Natural killer cell (primary cell): ENCODE results near the gene STAT5B. TPM values are rescaled to one million over a fixed set of nuclear protein-coding genes. Genes with fewer than 3 reads are reported as not detected.

Experiments used
- ATAC-seq, 3 donors: fragments of 150-1000 bp in 2 of 3; fragments of 200-7000 bp in 1 of 3; cut with Tn5 transposase; 1 replicate in 1 of 3; 2 replicates in 2 of 3; pipeline ENCODE4 v1.10.0; 2021; ENCODE audit warnings: mild to moderate bottlenecking in 2 of 3, moderate library complexity in 2 of 3
- DNase-seq, 2 donors: peaks; one replicate each; pipeline versions ENCODE4 v3.0.0 to v3.0.0-alpha.2; 2013 to 2021; ENCODE audit warnings: mixed read lengths in 1 of 2
- H3K27ac ChIP-seq: one replicate; pipeline ENCODE4 v1.5.1; 2013; ENCODE audit warnings: mild to moderate bottlenecking, low read length
- H3K27me3 ChIP-seq: one replicate; pipeline ENCODE4 v1.6.1; 2013; ENCODE audit warnings: low read length; ENCODE audit not compliant: control insufficient read depth, insufficient read depth
- H3K36me3 ChIP-seq: one replicate; pipeline ENCODE4 v1.6.1; 2013; ENCODE audit warnings: low read length; ENCODE audit not compliant: control insufficient read depth, insufficient read depth
- H3K4me1 ChIP-seq: one replicate; pipeline ENCODE4 v1.6.1; 2013; ENCODE audit warnings: low read length; ENCODE audit not compliant: control insufficient read depth, insufficient read depth
- H3K4me3 ChIP-seq: one replicate; pipeline ENCODE4 v1.5.1; 2013; ENCODE audit warnings: low read length
- H3K9me3 ChIP-seq: one replicate; pipeline ENCODE4 v1.6.1; 2013; ENCODE audit warnings: low read length; ENCODE audit not compliant: control insufficient read depth, insufficient read depth
- H3K27ac Mint-ChIP-seq, 2 donors: one replicate each; pipeline ENCODE4 v1.8.0; 2022; ENCODE audit warnings: mild to moderate bottlenecking in 2 of 2, mixed read lengths in 2 of 2, moderate library complexity in 1 of 2
- H3K27me3 Mint-ChIP-seq, 2 donors: one replicate each; pipeline ENCODE4 v1.8.0; 2022; ENCODE audit warnings: low read depth in 2 of 2, mixed read lengths in 2 of 2
- H3K36me3 Mint-ChIP-seq: one replicate; pipeline ENCODE4 v1.8.0; 2022; ENCODE audit warnings: mixed read lengths
- H3K4me1 Mint-ChIP-seq, 2 donors: one replicate each; pipeline ENCODE4 v1.8.0; 2022; ENCODE audit warnings: mixed read lengths in 2 of 2
- H3K4me3 Mint-ChIP-seq: one replicate; pipeline ENCODE4 v1.8.0; 2022; ENCODE audit warnings: mild to moderate bottlenecking, moderate library complexity, mixed read lengths
- H3K9me3 Mint-ChIP-seq, 2 donors: one replicate each; pipeline ENCODE4 v1.8.0; 2022; ENCODE audit warnings: mixed read lengths in 2 of 2
- CTCF ChIP-seq: fragments of 200-600 bp; IDR thresholded peaks from one replicate; pipeline ENCODE4 v1.8.0; 2022; ENCODE audit warnings: antibody characterized with exemption
- WGBS: methylation state at CpG from one replicate; pipeline ENCODE4 v1.1.7; 2013; ENCODE audit warnings: missing lambda C conversion rate; ENCODE audit not compliant: insufficient coverage; 5-methylcytosine and 5-hydroxymethylcytosine counted together
- intact Hi-C: fragments of 100-400 bp; cut with micrococcal nuclease; formaldehyde crosslinking; loops from one replicate; pipeline ENCODE4 v1.14.2; 2022
- total RNA-seq, 4 donors: library from RNA; stranded (reverse); fragments of 120-200 nt in 1 of 4; gene quantifications; one replicate each; pipeline versions ENCODE4 v1.2.3 to v1.2.4, GENCODE V29; 2013 to 2022

Gene STAT5B
- total RNA-seq, 3 donors from 2014 or later (not counting 1 experiment from before 2014, with no cell fraction given), result 79.9 to 112 (median 103) TPM

- no peaks in the 10 kb centered on the region for H3K27me3 ChIP-seq
- intact Hi-C loops, result no loop called here
- H3K27ac ChIP-seq, result no peak overlapping the region
- DNase-seq, result no peak
- Mint-ChIP-seq H3K27ac (no peak overlapping the region), H3K9me3 (no peaks in the 10 kb centered on the region), H3K4me3 (no peak overlapping the region), H3K4me1 (peaks cover 14 to 16% of the 10 kb centered on the region in 2 donors), H3K36me3 (no peaks in the 10 kb centered on the region), H3K27me3 (no peaks in the 10 kb centered on the region)
- no peak overlapping the region for H3K4me3 ChIP-seq
- ATAC-seq, result no peak
- peaks cover 19% of the 10 kb centered on the region for H3K4me1 ChIP-seq
- H3K9me3 ChIP-seq, result no peaks in the 10 kb centered on the region
- WGBS, result 92% methylated on average over 7 of the region's 7 CpGs
- H3K36me3 ChIP-seq, result no peaks in the 10 kb centered on the region
- no peak for TF ChIP-seq CTCF
Observed at GRCh38 chr17:42283241-42284023, 7.2 kb upstream of the STAT5B start.

GRCh38 chr17:42282478-42283080, 6.4 kb upstream of the STAT5B start:
- 93% methylated on average over 5 of the region's 6 CpGs for WGBS
- ATAC-seq (no peak), DNase-seq (no peak)
- Histone ChIP-seq H3K9me3 (no peaks in the 10 kb centered on the region), H3K4me1 (peaks cover 16% of the 10 kb centered on the region), H3K4me3 (no peak overlapping the region), H3K36me3 (no peaks in the 10 kb centered on the region), H3K27me3 (no peaks in the 10 kb centered on the region), H3K27ac (no peak overlapping the region)
- H3K9me3 Mint-ChIP-seq, result no peaks in the 10 kb centered on the region
- intact Hi-C loops, result no loop called here
- H3K27ac Mint-ChIP-seq, result no peak overlapping the region
- H3K4me1 Mint-ChIP-seq, result peaks cover 10 to 17% of the 10 kb centered on the region in 2 donors
- H3K4me3 Mint-ChIP-seq, result no peak overlapping the region
- H3K27me3 Mint-ChIP-seq, result no peaks in the 10 kb centered on the region
- no peaks in the 10 kb centered on the region for H3K36me3 Mint-ChIP-seq
- TF ChIP-seq CTCF, result no peak

GRCh38 chr17:42281571-42282096, 5.4 kb upstream of the STAT5B start:
- no peak overlapping the region for H3K27ac ChIP-seq
- intact Hi-C loops, result no loop called here
- no peak overlapping the region for H3K4me3 ChIP-seq
- H3K27ac Mint-ChIP-seq, result no peak overlapping the region
- no peaks in the 10 kb centered on the region for H3K27me3 Mint-ChIP-seq
- peaks cover 15% of the 10 kb centered on the region for H3K4me1 ChIP-seq
- TF ChIP-seq CTCF, result no peak
- no peaks in the 10 kb centered on the region for H3K9me3 Mint-ChIP-seq
- no peaks in the 10 kb centered on the region for H3K36me3 ChIP-seq
- WGBS, result 95% methylated on average over 7 of the region's 7 CpGs
- no peaks in the 10 kb centered on the region for H3K27me3 ChIP-seq
- H3K36me3 Mint-ChIP-seq, result no peaks in the 10 kb centered on the region
- DNase-seq (no peak), ATAC-seq (no peak)
- no peak overlapping the region for H3K4me3 Mint-ChIP-seq
- no peaks in the 10 kb centered on the region for H3K9me3 ChIP-seq
- peaks cover 9 to 16% of the 10 kb centered on the region in 2 donors for H3K4me1 Mint-ChIP-seq
